Measurements from ENCODE around the gene CDH23.
"Not testable (repeated sequence)": the region's sequence is repeated elsewhere in the genome, so short reads cannot be mapped to it uniquely, and the experiment has no call there.

Gene CDH23

DNA sequence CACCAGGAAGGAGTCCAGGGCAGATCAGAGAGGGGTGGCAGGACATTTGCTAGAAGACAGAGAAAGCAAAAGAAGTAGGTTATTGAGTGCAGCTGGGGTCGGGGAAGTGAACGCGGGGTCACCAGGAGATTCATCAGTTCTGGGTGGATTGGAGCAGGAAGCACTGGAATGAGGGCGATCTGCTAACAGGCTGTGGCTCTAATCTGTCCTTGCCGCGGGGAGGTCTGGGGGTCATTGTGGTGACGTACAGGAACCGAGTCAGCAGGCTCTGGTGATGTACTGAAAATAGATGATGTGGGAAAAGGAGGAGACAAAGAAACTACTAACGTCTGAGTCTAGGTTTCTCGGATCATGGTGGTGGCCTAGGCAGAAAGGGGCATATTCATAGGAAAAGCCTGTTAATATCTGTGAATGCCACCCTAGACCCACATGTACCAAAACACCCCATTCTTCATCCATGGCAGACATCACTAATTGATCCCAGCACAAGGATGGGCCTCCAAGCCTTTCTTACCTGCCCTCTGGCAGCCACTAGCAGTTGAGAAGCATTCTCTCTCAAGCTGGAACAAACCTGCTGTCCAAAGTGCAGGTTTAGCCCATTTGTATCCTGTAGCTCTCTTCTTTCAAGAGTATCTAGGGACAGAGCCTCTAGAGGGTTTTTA is 188.3 kb downstream of the CDH23 start:
- DNase-seq (ENCODE audit: low read depth) = no peak

DNA sequence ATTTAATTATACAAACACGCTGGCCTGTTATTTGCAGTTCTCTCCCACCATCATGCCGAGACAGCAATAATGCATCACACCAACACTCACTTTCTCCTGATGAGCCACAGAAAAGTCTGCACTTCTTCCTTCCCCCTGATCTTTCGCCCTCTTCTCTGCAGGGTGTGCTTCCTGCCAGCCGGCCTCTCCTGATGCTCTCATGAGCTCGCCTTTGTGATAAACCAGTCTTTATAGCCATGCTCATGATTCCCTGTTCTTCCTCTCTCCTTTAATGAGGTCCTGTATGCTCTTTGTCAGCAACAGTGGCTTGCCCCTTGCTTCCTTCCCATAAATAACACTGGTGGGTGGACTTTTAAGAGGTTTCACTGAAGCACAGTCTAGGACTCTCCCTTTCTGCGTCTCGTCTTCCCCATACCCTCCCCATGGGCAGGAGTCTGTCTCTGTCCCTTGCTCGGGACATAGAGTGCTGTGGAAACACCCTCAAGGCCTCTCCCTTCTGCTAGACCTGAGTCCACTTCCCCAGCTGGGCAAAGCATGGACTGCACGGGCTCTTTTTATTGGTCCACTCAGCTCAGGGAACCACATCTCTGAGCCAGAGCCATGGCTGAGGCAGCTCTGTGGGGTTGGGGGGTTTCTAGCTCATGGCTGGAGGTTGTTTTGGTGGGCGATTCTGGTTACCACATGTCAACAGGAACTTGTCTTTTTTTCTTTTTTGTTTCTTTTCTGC is 189.0 kb downstream of the CDH23 start:
- DNase-seq (ENCODE audit: low read depth) = no peak

DNA sequence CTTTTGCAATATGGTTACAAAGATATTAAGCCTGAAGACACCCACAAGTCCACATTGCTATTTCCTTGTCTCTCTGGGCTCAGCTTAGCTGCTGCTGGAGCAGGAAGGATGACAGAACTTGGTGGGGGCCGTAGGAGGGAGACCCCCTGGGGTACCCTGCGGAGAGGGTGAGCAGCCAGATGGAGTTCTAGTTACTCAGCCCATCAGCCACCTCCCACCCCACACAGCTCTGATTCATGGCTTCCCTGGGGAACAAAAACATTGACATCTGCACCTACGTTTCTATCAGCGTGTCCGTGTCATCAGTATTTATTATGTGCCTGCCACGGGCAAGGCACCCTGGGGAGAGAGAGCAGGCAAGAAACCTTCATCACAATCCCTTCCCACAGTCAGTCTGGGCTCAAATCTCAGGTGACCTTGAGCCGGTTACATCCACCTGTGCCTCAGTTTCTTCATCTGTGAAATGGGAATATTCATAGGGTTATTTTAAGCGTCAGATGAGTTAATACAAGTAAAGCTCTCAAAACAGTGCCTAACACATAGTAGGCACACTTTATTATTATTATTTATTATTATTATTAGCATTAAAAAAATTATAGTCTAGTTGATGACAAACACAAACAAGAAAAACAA is 191.3 kb downstream of the CDH23 start:
- DNase-seq (ENCODE audit: low read depth) = no peak

DNA sequence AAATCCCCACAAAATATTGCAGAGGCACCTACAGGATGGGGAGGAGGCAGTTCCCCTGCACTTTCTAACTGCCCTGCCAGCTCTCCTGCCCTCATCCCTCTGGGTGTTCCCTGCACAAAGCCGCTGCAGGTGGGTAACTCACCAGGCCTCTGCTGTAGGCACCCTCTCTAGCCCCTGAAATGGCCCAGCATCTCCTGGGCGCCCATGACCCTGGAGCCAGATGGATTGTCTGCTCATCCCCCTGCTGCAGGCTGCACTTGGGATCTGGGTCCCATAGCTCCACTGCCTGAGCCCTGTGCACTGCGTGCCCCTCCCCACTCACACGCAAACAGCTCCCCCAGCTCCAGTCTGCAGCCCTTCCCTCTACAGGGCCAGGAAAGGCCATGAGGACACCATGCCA is 192.0 kb downstream of the CDH23 start:
- DNase-seq (ENCODE audit: low read depth) = no peak

DNA sequence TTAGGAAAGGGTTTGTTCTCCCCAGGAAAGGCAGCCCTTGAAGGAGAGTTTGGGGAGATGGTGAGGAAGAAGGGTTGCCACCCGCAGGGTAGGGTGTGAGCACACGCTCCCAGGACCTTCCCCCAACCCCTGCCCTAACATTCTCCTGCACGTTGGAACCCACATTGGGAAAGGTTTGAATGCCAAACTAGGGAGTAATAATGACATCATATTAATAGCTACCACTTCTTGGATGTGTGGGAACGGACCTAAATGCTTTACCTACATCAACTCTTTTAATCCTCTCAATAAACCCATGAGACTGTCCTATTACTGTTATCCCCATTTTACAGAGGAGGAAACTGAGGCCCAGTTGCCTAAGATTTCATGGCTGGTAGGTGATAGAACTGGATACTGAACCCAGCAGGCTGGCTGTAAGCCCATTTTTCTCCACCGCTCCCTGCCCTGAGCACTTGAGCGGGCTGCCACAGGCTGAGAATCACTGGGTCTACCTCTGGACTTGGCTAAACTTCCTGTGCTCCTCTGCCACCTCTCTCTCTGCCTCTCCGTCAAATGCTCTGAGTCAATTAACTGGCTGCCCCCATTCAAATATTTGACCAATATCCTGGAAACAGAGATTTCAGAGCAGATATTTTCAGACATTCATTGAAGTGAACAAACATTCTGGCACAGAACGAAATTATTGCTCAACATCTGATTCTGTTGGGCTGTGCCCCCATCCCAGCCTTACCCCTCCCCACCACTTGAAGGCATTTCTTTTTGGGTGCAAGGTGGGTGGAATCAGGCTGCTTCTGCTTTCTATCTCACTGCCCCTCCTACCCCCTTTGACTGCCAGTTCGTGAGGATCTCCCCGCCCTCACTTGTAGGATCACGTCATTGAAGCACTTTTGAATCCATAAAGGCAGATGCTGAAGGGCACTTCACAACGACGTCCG is 193.2 kb downstream of the CDH23 start:
- no peak for DNase-seq (ENCODE audit: low read depth)

DNA sequence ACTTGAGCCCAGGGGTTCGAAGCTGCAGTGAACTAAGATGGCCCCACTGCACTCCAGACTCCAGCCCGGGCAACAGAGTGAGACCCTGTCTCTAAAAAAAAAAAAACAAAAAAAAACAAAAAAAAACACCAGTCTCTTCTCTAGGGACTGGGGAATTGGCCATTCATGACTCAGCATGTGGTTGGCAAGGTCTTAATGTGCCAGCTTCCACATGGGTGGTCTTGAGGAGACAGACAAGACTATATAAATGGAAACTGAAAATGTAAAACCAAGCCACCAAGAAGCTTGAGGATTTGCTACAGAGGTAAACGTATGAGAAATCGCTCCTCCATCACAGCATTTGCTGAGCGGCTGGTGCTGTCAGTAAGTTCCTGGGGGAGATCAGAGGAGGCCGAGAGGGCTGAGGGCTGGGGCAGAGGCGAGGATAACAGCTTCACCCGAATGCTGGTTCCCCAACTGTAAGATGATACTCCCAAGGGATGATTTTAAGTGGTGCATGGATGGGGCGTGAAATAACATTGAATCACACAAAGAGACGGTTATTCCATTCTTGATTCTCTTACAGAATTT is 194.1 kb downstream of the CDH23 start:
- DNase-seq (ENCODE audit: low read depth) = no peak

DNA sequence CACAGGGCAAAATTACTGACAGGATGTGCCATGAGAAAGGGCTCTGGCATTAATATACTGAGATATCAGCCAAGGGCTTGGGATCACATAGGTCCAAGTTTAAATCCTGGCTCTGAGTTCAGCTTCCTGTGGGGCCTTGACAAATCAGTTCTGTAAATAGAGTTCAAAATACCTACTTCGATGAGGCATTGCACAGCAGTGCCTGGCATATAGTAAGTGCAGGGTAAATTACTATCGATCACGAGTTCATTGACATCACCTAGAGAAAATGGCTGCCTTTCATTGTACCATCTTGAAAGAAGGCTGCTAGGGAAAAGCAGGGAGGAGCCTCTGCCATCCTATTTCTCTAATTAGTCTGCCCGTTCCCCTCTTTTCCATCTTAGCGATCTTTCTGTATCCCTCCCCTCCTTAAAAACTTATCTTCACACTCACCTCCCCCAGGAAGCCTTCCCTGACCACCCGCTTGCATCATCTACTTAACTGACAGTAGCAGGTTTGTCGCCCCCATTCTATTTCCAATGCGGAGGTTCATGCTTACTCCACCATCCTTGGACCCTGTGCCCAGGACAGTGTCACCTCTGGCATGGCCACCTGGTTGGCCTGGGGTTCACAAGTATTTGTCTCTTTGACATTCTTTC is 198.3 kb downstream of the CDH23 start:
- DNase-seq (ENCODE audit: low read depth) = no peak

DNA sequence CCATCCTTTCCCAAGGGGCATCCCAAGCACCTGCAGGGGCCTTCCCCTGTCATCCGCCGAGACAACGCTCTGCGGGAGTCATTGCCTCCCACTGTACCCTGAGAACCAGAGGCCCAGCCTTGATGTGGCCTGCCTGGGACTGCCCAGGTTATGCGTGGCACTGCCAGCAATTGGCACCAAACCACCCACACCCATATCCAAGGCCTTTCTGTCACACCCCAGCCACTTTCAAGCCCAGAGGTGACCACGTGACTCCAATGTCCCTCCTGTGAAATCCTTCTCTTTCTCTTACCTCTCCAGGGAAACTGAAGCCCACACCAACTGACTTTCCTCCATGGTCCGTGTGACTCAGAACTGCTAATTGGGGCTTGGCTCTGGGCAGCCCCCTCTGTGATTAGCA is 198.9 kb downstream of the CDH23 start:
- DNase-seq (ENCODE audit: low read depth) = no peak

DNA sequence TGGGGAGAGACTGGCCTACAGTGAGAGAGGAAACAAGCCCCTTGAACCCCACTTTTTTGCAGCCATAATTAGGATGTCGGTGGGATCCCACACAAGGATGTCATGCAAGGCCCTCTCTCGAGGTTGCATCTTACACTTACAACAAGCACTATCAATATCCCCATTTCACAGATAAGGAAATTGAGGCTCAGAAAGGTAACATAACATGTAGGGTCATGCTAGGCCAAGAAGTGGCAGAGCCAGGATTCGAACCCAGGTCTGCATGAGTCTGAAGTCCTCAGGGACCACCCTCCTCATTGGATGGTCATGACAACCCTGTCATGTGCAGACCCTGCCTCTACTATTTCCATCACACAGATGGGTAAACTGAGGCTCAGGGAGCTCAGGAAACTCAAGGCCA is 199.4 kb downstream of the CDH23 start:
- no peak for DNase-seq (ENCODE audit: low read depth)

DNA sequence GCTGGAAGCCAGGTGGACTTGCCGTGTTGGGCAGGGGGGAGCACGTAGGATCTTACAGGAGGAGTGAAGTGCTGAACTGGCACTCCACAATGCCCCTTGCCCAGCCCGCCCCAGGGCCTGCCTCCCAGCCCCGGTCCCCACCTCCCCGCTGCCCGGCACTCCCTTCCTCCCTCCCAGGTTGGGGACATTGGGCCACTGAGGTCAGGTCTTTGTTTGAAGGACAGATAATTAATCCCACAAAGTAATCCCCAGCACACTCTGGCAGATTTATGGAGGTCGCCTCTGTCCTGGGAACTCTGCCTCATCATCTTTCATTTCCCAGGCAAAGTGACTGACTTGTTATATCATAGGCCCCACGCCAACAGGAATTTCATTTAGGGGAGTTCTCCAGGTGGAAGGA is 200.0 kb downstream of the CDH23 start:
- DNase-seq (ENCODE audit: low read depth) = no peak

DNA sequence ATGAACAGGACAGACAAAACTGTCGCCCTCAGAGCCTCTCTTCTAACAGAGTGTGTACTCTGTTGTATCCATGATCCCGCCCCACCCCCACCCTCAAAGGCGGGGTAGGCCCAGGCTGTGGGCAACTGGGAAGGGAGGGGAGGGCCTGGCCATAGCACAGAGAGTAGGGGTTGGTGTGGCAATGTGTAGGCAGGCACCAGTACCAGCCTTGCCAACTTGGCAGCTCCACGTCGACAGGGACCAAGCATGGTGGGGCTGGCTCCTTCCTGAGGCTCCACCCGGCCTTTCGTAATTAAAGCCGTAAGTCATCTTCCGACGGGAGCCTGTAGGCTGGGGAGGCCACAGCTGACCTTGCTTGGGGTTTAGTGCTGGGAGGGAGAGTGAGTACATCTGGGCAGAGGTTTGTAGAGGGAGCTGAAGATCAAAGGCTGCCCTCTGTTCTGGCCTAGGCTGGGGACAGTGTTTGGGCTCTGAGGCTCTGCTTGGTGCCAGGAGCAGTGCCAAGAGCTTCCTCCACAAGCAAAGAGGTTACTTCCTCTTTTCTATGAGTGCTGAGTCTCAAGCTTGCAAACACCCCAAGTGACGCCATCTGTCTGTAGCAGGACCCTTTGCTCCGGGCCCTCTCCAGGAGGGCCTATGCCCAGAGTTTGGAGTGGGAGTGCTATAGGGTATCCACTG is 201.2 kb downstream of the CDH23 start:
- peak; percentile 54 for DNase-seq (ENCODE audit: low read depth)

DNA sequence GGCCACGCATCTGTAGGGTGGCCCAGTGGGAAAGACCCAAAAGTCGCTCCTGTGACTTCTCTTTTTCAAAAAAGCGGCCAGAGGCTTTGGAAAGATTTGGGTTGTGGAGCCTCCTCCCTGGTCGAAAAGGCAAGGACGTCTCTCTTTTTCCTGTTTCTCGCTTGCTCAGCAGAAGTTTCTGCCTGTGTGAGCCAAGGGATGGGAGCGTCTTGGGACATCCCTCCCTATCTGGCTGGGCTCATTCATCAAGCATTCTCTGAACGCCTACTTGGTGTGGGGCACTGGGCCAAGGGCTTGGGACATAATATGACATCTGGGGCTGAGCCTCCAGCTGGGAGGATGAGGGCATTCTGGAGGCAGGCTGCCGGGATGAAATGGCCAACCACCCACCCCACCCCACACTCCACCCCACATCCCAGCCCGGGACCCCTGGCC is 201.9 kb downstream of the CDH23 start:
- DNase-seq (ENCODE audit: low read depth) = peak; percentile 65

DNA sequence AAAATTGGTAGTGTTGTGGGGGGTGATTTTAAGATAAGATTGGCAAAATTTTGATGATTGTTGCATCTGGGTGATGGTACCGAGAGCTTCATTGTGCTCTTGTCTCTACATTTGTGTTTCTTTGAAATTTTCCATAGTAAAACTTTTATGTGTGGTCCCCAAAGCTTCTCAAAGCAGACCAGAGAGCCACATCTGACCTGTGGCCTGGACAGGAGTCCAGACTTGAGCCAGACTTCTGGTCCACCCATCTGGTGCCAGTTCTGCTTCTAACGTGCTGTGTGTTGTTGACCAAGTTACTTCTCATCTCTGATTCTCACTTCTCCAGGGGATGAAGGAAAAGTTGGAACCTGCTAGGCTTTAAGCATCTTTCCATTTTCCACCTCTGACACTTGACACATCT is 202.8 kb downstream of the CDH23 start:
- DNase-seq (ENCODE audit: low read depth) = no peak

DNA sequence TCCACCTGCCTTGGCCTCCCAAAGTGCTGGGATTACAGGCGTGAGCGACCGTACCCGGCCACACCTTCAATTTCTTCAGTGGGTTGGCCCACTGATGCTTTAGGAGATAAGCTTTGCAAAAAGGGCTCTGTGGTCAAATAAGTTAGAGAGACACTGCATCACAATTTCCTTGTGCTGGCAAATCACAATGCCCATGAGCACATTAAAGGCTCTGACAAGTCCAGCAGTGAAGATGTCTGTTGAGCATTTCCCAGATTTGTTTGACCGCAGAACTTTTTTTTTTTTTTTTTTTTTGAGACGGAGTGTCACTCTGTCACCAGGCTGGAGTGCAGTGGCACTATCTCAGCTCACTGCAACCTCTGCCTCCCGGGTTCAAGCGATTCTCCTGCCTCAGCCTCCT is 203.5 kb downstream of the CDH23 start:
- not testable (repeated sequence) for DNase-seq (ENCODE audit: low read depth)

DNA sequence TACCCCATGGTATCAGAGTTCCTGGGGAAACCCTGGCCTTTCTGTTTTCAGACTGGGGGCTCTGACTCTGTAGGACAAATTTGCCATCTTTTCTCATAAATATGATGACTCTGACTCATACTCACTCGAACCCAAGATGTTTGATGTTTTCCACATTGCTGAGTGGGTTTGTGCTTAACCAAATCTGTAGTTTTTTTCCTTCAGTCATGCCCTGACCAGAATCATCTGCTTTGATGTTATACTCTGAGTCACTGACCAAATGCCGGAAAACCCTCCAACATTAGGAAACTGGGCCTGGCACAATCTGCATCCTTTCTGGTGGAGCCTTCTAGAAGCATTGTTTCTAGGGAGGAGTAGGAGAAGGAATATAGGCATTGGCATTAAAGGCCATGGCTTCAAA is 204.1 kb downstream of the CDH23 start:
- peak; percentile 93 for DNase-seq (ENCODE audit: low read depth)

DNA sequence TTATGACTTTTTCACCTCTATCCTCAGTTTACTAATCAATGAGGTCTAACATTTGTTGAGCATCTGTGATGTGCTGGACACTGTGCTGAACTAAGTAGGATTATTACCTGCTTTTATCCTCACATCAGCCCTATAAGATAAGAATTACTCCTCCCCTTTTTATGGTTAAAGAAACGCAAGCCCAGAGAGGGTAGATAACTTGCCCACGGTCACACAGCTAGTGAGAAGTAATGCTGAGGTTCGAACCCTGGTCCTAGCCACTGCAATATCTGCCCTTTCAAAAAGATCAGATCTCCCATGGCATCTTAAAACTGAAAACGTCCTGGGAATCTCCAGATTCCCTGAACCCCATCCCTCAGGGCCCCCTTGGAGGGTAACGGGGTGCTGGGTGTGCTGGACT is 204.6 kb downstream of the CDH23 start:
- no peak for DNase-seq (ENCODE audit: low read depth)

DNA sequence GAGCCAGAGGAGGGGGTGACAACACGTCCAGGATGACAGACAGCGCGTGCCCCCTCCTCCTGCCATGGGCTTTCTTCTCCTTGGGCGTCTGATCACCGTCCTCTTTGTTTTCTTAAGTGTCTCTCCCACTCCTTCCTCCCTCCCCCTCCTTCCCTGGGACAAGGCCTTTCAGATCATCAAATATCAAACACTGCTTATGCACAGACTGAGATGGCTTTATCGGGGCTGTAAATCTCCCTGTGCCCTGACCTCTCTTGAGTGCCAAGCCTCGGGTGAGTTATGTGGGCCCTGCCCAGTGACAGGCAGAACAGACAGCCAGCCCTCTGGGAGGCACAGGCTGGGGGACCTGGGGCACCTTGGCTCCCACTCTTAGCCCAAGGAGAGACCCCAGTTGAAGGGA is 206.4 kb downstream of the CDH23 start:
- DNase-seq (ENCODE audit: low read depth) = no peak

DNA sequence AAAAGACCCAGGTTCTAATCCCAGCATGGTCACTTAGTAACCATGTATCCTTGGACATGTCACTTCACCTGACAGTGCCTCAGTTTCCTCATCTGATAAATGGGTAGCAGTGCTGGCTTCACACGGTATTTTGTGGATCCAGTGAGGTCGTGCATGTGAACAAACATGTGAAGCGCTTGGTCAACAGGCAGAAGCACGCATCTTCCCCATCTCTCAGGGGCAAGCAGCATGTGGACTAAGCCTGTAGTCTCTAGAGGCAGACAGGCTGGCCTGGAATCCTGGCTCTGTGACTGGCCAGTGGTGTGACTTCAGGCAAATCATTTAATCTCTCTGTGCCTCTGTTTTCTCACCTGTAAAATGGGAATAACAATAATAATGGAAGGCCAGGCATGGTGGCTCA is 207.0 kb downstream of the CDH23 start:
- DNase-seq (ENCODE audit: low read depth) = no peak

DNA sequence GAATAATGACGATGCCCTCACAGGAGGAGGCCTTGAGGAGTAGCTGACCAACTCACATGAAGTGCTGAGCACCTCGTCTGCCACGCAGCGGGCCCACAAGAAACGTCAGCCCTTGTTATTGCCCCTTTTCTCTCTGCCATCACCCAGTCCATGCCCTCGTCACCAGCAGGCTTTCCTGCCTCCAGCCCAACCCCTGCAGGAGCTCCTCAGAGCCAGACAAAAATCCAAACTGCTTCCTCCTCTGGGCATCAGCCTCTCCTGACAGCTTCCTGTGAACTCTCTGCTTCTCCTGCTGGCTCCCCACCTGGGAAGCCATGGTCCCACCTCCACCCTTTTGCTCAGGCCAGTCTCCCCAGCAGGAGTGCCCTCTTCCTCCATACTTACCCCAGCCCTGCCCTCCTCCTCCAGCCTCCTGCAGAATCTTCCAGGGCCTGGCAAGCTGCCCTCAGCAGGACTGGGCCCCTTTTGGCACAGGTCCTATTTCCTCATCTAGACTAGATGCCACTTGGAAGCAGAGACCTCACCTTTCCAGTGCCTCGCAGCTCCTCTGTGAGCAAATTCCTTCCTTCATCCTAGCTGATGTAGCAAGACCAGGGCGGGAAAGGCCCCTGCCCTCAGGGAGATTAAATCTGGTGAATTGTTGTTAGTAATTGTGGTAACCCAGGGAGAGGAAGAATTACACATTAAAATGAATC is 207.8 kb downstream of the CDH23 start:
- no peak for DNase-seq (ENCODE audit: low read depth)

DNA sequence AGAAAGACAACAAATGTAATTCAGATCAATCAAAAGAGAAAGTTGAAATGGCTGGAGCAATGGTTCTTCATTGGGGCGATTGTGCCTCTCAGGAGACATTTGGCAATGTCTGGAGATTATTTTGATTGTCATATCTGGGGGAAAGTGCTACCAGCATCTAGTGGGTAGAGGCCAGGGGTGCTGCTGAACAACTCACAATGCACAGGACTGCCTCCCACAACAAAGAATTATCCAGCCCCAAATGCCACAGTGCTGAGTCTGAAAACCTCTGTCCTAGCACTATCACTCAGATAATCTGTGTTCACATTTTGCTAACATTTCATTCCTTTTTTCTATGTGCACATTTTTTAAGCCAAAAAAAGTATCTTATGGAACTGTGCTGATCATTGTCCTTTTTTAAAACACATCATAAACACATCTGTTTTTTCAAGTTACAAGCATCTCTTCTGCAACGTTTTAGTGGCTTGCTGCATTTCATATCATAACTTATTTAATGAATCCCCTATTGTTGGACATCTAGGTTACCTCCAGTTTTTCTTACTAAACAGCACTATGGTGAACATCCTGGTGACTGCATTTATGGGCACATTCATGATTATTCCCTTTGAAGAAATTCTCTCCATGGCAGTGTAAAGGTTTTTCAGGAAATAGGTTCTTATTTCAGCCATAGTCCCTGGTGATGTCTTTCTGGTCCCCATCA is 208.7 kb downstream of the CDH23 start:
- no peak for DNase-seq (ENCODE audit: low read depth)
